Measurements from ENCODE around the gene PGAP6. TPM values are rescaled to one million over a fixed set of nuclear protein-coding genes. Genes with fewer than 3 reads are reported as not detected.
"Not testable (repeated sequence)": the region's sequence is repeated elsewhere in the genome, so short reads cannot be mapped to it uniquely, and the experiment has no call there.

Gene PGAP6
- total RNA-seq, 1 experiment from 2014 or later, result 29.6 TPM

DNA sequence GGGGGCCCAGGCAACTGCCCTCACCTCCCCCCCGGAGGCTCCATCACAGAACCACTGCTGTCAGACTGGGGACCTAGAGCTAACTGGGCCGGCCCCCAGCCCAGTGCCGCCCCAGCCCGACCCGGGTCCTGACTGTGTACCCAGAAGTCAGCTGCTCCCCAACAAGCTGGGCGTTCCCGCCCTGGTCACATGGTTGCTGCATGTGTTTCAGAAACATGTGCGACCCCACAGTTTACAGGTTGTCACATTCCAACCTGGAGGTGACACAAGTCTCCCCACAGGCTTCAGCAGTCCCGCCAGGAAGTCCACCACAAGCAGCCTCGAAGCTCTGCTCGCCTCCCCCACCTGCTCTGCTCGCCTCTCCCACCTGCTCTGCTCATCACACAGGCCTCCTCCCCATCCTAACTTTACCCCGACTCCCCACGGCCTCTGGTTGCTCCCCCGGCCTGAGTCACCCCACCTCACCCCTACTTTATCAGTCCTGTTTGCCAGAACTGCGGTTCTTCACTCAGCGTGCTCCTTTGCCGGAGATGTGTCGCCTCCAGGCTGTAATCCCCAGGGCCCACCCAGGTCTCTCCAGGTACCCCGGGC lies 12.4 kb downstream of the PGAP6 start:
- DNase-seq (ENCODE audit: extremely low read depth, low read depth), result no peak

DNA sequence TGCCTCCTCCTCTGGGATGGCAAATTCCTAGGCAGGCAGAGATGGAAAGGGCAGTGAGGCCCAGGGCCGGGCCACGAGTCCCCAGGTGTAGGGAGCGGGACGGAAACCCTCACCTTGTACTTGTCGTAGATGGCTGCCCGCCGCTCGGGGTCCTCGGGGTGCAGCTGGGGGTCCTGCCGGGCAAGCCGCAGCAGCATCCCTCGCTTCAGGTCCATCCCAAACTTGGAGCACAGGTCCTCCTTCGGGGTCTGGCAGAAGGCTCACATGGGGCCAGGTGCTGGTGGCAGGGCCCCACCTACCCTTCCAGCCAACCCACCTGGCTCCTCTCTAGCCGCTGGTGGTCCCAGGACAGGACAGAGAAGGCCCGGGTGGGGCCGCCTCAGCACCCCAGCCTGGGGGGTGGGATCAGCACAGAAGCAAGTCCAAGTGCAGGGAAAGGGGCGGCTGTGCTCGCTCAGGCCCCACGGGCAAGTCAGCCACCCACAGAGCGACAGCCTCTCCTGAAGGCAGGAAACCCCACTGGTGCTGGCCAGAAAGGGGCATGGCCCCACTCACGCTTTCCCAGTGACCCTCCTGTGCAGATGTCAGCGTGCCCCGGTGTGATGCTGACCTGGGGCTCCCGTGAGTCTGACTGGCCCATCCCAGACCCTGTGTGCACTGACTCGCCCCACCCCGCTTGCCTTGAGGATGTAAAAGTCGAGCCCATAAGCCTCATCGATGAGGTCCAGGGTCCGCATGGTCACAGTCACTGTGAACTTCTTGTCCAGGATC lies 13.2 kb downstream of the PGAP6 start:
- DNase-seq (ENCODE audit: extremely low read depth, low read depth), result no peak

DNA sequence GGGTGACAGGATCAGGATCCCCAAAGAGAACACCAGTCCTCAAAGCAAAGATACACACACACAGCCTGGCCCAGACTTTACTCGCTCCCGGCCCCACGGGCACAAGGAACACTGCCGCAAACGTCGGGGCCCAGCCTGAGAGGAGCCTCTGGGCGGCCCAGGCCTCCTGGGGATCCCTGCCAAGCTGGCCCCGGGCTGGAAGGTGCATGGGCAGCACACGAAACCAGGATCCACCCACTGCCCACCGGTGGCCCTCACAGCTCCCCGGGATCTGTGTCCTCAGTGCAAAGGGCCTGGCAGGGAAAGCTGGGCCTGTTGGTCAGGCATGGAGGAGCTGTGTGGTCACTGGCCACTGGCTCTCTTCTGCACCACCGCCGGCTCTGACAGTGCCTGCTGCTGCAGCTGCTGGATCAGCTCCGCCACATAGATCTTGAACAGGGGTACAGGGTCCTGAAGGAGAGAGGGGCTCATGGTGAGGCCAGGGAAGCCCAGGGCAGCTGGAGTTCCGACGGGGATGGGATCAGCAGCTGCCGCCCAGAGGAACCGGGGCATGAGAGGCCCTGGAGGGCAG lies 14.4 kb downstream of the PGAP6 start:
- no peak for DNase-seq (ENCODE audit: extremely low read depth, low read depth)

DNA sequence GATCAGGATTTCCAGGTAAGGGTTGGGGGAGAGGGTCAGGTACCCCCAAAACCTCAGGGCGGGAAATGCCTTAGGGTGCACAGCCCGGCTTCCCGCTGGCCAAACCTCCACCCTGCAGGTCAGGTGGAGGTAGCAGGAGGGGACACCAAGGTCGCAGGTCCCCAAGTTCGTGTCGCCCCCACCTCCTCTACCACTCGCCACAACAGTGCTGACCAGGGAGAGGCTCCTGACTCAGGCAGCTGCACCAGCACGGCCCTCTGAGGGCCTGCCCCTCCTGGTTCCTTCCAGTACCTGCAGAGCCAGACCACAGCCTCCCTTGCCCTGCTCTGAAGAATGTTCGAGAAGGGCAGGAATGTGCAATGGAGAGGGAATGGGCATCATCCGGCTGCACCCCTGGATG lies 15.3 kb downstream of the PGAP6 start:
- DNase-seq (ENCODE audit: extremely low read depth, low read depth), result no peak

DNA sequence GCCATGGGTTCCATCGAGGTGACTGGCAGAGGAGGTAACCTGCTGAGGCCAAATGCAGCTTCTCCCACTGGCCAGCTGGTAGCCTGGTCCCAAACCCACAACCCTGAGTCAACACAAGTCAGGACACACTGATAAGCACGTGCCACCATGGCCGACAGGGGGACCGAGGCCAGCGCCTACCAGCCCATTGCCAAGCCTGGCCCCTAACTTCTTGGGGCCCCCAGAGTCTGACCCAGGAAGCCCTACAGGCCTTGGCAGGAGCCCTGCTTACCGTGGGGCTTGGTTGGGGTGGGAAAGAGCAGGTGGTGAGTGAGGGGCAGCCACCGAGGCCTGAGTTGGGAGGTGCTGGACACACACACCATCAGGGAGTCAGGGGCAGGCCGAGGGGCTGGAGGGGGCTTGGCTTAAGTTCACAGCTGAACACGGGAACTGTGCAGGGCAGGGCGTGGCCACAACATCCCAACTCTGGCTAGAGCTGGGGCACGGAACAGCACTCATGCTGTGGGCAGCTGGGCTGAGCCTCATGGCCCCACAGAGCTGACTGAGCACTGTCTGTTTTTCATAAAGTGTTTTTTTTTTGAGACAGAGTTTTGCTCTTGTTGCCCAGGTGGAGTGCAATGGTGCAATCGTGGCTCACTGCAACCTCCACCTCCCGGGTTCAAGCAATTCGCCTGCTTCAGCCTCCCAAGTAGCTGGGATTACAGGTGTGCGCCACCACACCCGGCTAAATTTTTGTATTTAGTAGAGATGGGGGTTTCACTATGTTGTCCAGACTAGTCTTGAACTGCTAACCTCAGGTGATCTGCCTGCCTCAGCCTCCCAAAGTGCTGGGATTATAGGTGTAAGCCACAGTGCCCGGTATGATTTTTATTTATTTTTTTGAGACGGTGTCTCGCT lies 16.9 kb downstream of the PGAP6 start:
- no peak for DNase-seq (ENCODE audit: extremely low read depth, low read depth)

DNA sequence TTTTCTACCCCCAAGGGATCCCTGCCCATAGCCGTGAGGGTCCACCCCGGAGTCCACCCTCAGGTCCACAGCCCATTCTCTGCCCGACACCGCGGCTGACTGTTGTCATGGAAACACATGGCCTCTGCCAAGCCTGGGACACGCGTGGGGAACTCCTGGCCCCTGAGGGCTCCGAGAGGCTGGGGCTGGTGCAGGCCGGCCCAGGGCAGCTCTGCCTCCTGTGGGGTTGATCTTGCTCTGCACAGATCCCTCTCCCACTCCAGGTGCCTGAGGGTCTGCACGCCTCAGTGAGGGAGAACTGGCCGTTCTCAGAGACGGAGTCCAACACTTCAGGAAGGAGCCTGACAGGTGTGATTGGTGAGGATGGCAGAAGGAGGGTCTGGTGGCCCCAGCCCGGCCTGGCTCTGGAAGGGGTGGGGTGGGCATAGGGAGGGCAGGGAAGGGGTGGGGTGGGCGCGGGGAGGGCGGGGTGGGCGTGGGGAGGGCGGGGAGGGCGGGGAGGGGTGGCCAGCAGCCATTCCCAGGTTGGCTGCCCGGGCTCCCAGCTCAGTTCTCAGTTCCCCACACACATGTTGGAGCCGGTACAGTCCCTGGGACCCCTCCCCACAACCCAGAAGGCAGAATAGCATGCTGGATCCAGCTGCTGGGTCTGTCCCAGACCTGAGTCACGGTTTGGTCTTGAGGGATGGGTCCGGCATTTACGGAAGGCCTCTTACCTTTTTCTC lies 17.9 kb downstream of the PGAP6 start:
- DNase-seq (ENCODE audit: extremely low read depth, low read depth), result no peak

DNA sequence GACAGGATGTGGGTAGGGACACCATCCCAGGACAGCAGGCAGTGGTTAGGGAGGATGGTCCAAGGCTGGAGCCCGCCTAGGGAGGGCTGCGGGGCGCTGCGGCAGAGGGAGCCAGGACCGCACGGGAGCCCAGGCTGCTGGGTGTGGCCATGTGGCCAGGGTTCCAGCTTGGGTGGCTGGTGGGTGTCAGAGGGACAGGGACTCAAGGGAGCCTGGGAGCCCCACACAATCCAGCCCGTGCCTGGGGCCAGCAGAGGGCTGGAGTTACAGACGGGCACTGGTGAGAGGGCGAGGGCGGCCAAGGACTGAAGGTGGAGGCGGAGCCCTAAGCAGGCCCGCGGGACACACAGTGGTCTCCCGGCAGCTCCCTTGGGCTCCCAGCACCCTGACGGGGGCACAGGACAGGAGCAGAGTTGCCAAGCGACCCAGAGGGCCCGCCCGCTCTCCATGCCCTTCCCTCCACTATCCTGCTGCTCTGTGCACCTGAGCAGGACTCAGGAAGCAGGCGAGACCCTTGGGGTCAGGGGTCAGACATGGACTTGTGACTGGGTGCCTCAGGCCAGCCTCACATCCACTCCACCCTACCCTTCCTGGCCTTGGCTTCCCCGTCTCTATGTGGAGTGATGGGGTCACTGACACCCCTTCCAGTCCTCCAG lies 18.5 kb downstream of the PGAP6 start:
- DNase-seq (ENCODE audit: extremely low read depth, low read depth), result no peak

DNA sequence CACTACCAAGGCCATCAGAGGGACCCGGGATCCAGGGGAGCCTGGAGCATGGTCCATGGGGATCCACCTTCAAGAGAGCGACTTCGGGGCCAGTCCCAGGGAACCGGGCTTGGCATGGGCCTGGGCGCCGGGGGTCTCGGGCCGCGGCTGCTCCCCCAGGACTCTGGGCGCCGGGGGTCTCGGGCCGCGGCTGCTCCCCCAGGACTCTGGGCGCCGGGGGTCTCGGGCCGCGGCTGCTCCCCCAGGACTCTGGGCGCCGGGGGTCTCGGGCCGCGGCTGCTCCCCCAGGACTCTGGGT lies 19.1 kb downstream of the PGAP6 start:
- not testable (repeated sequence) for DNase-seq (ENCODE audit: extremely low read depth, low read depth)

DNA sequence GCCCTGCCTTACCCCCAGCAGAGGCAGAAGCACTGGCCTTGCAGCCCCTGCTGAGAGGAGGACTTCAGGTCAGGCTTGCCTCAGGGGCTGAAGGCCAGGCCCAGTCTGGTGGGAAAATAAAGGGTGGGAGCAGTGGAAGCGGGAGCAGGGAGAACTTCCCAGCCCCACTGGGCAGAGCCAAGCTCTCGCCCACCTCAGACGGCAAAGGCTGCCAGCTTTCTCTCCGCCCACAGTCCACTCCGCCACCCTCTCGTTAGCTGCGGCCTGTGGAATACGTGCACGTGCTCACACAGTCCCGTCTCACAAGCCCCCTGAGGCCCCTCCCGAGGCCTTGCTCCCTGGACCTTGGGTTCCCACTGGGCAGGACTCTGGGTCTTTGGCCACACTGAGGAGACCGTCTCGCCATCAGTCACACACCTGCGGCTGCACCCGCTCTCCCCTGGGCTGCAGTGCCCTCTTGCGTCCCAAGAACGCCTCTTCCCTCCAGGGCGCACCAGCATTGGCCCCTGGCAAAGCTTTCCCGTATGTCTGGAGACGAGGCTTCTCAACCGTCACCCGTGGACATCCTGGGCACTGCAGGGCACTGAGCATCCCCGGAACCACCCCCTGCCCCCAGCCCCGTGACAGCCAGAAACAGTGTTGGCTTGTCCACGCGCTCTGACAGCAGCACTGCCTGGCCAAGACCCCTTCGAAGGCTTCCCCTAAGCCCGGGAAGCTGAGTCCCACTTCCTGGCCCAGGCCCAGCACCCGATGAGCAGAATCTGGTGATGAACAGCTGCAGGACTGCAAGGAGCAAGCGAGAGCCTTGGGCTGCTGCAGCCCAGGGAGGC lies 19.7 kb downstream of the PGAP6 start:
- DNase-seq (ENCODE audit: extremely low read depth, low read depth), result peak; percentile 83

DNA sequence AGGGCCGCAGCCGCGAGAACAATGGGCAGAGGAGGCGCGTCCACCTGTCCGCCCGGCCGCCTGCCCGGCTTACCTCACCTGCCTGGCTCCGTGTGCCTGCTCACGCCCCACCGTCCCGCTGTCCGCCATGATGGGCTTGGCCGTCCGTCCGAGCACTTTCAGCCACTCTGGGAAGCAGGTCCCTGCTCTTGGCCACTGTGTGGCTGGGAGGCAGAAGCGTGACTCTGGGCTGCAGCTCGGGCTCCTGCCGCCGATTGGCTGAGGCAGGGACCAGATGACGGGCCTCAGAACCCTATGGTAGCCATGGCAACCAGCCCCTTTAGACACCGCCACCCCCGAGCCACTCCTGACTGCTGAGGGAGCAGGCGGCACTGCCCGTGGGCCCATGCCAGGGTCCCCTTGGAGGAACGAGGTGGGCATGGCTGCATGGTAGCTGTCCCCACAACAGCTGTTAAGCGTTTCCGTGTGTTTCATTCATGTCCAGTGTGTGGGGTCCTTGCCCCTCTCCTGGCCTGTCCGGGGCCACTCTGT lies 20.4 kb downstream of the PGAP6 start:
- DNase-seq (ENCODE audit: extremely low read depth, low read depth), result no peak

DNA sequence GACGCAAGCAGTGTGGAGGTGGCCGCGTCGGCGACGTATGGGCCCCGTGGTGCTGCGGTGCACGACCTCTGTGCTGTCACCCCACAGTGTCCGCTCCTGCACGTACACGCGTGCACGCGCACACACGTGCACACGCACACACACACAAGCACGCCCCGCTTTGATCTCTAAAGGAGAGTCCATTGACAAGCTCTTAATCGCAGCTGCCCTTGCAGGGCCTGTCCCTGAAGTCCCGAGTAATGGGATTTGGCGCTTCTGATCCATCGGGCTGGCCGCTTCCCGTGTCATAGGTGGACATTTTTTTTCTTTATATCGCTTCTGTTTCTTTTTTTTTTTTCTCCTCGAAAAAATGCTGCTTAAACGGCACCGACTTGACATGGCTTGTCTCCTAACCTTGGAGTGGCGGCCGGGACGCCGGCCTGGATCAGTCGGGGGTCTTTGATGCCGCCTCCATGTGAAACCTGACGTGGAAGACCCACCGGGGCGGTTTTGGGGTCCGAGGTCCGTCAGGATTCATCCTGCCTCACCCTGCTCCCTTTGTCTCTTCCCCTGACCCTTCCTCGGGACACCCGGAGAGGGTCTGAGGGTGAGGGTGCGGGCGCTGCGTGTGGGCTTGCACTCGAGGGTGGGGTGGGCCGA lies 21.0 kb downstream of the PGAP6 start:
- DNase-seq (ENCODE audit: extremely low read depth, low read depth), result no peak

DNA sequence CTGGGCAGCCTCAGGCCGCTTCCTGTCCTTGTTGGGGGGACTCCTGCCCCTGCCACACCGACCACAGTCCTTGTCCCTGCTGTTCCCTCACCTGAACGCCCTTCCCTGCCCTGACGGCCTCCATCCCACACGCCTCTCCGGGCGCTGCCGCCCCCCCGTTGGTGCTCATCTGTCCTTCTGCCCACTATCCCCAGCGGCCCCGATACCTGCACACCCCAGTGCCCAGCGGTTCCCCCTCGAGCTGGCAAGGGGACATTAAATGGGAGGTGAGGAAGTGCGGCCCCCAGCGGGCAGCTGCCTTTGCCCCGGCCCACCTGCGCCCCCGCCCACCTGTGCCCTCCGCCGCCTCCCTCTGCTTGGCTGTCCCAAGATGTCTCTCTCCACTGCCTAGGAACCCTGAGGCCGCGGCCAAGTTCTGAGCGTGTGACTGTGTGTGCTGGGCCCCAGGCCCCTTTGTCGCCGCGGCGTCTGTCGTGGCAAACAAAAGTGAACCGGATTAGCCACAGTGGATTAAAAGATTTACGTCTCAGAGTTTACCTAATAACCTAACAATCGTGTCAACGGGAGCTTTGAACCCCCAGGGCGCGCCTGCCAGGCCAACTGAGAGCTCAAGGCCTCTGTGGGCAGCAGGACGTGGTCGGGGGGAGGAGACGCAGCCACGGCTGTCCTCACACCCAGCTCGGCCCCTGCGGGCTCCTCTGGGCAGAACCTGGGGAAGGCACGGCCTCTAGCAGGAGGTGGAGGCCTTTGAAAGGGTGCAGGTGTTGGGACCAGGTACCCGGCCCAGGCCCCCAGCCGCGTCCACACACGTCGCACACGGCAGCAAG lies 21.7 kb downstream of the PGAP6 start:
- DNase-seq (ENCODE audit: extremely low read depth, low read depth), result no peak

DNA sequence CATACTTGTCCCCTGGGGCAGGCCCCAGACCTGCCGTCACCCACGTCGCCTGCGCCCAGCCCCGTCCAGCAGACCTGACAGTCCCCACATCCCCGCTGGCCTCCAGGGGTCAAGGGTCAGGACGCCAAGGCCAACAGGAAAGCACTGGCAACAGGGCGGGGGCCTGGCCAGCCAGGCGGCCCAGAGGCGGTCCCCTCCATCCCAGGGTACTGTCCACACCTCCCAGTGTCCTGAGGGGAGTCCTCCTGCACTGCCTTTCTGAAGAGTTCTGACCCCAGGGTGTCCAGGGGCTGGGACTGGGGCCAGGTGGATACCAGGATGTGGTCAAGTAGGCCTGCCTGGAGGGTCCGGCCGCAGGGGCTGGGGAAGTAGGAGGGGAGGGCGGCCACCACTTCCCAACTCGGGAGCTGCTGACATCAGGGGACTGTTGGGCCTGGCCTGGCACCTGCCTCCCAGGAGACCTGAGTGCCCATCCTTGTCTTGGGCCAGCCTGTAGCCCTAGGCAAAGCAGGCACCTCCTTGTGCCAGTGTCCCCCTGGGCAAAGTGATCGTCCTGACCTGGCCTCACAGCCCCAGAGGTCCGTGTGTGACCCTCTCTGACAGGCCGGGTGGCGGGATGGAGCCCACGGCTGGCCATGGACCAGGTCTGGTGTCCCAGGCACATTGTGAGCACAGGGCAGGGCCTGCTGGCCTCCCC lies 22.6 kb downstream of the PGAP6 start:
- DNase-seq (ENCODE audit: extremely low read depth, low read depth), result no peak

DNA sequence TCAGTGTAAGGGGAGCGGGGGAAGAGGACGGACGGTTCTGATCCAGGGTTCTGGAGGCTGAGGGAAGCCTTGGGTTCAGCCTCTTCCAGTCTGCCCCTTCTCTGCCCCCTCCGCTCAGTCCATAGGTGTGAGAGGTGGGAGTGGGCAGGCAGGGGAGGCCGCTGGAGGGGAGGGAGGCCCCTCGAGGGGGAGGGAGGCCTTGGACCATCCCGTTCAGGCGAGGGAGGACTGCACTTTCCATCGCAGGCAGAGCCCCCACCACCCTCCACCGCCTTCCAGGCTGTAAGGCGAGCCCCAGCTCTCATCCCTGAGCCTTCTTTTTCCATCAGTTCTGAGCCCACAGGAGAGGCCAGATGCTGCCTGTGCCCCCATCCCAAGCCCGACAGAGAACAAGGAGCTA lies 25.0 kb downstream of the PGAP6 start:
- no peak for DNase-seq (ENCODE audit: extremely low read depth, low read depth)

DNA sequence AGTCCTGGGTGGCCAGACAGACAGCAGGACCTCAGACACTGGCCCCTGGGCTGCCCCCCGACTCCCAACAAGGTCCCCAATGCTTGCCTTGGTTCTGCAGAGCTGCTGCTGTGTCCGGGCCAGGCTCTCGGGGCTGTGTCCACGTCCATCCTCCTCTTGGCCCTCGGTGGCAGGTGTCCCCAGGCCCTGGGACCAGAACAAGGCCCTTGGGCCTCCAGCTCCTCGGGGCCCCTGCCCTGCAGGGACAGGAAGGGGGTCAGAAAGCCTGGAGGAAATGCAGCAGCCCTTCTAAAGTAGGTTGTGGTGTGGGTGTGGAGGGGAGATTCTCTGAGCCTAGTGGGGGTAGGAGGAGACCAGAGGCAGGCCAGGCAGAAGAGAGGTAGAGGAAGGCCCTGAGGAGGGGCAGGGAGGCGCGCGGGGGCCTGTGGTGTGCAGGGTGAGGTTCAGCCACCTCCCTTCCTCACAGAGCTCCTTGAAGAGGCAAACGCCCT lies 26.8 kb downstream of the PGAP6 start:
- DNase-seq (ENCODE audit: extremely low read depth, low read depth), result no peak

DNA sequence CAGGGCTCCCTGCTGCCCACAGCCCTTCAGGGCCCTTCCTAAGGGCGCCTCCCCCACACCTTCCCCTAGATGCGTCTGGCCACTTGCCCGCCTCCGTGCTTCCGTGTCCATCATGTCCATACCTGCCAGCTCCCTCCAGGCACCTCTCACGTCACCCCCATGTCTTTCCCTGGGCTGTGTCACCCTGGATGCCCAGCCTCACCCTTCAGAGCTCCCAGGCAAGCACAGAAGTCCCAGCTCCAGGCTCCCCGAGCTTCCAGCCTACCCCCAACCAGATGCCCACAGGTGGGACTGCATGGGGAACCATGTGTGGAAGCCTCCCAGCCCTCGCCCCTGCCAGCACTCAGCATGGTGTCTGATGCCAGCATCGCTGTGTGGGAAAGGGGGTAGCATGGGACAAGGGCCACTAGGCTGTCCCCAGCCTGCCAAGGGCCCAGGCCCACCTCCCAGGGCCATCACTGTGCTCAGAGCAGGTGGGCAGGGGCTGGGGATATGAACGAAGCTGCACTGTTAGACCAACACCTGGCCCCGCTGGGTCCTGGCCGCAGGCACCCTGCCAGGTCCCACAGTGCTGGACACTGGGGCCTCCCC lies 27.4 kb downstream of the PGAP6 start:
- DNase-seq (ENCODE audit: extremely low read depth, low read depth), result no peak

Data from NCI-H460 (cell line).